ENCODE results near the gene AKT3.
"Not testable (repeated sequence)": the region's sequence is repeated elsewhere in the genome, so short reads cannot be mapped to it uniquely, and the experiment has no call there.

AKT3 gene

GRCh38 chr1:243693800-243694199, 156.2 kb downstream of the AKT3 start:
- no peak for DNase-seq (ENCODE audit: low spot score)

DNA sequence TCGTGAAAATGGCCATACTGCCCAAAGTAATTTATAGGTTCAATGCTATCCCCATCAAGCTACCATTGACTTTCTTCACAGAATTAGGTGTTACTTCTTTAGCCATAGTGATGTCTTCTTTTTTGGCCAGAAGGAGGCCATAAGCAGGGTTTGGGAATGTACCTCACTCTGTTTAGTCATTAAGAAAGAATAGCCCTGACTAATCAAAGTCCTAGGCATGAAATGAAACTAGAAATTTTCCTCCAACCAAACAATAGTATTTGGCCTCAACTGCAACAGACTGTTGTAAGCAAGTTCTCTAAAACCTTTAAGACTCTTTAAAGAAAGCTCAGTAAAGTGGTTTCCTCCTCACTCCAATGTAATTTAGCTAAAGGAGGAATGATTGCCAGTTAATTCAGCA, 163.9 kb downstream of the AKT3 start:
- no peak for DNase-seq (ENCODE audit: low spot score)

DNA sequence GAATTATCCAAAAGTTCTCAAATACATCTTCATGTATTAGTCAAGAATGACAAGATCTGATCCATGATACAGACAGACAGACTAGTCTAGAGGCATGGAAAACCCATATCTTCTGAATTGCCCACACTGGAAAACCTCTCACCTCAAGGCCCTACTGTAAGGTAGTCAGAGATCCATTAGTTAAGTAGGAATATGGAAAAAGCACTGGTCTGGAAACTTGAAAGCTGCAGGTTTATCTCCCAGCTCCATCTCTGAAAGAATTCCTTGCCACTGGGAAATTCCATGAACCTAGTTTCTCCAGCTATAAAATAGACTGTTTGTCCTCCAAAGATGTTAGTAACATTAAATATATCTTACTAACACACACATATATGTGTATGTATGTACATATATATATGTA, 169.2 kb downstream of the AKT3 start:
- DNase-seq (ENCODE audit: low spot score) = no peak

- DNase-seq (ENCODE audit: low spot score) = no peak
Observed at GRCh38 chr1:243672539-243673074, 177.4 kb downstream of the AKT3 start.

- no peak for DNase-seq (ENCODE audit: low spot score)
Observed at GRCh38 chr1:243667591-243667990, 182.5 kb downstream of the AKT3 start.

DNA sequence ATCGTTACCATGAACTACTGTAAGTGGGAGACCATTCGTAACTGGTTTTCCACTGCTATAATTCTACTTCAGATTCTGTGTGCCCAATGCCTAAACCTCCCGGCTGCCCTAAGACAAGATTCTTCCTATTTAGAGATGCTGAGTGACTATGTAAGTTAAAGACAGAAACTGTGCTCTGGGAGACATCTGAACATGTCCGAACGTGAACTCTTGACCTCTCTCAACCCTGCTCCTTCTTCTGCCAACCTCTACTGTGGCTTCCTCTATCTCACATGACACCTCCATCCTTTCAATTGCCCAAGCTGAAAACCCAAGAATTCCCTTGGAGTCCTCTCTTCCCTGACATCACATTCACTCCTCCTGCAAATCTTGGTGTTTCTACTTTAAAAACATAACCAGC, 182.9 kb downstream of the AKT3 start:
- DNase-seq (ENCODE audit: low spot score) = no peak

- no peak for DNase-seq (ENCODE audit: low spot score)
Observed at GRCh38 chr1:243663651-243664050, 186.4 kb downstream of the AKT3 start.

GRCh38 chr1:243662169-243662568, 187.9 kb downstream of the AKT3 start:
- DNase-seq (ENCODE audit: low spot score) = not testable (repeated sequence)

DNA sequence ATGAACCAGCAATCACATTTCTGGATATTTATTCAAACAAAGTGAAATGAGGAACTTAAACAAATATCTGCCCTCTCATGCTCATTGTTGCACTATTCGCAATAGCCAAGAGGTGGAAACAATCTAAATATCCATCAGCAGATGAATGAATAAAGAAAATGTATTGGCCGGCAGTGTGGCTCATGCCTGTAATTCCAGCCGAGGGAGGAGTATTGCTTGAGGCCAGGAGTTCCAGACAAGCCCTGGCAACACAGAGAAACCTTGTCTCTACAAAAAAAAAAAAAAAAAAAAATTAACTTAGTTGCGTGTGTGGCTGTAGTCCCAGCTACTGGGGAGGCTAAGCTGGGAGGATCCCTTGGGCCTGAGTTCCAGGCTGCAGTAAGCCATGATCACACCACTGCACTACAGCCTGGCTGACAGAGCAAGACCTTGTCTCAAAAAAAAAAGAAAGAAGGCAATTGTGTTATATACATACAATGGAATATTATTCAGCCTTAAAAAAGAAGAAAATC, 191.4 kb downstream of the AKT3 start:
- no peak for DNase-seq (ENCODE audit: low spot score)

DNA sequence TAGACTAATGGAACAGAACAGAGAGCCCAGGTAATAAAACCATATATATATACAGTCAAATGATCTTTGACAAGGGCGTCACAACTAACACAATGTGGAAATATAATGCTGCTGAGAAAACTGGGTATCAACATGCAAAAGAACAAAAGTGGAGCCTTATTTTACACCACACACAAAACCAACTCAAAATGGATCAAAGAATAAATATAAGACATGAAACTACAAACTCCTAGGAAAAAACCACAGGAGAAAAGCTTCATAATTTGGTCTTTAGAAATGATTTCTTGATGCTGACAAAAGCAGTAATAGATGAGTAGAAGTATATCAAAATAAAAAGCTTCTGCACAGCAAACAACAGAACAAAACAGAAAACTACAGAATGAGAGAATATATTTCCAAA, 192.2 kb downstream of the AKT3 start:
- no peak for DNase-seq (ENCODE audit: low spot score)

GRCh38 chr1:243649530-243649929, 200.5 kb downstream of the AKT3 start:
- not testable (repeated sequence) for DNase-seq (ENCODE audit: low spot score)

DNA sequence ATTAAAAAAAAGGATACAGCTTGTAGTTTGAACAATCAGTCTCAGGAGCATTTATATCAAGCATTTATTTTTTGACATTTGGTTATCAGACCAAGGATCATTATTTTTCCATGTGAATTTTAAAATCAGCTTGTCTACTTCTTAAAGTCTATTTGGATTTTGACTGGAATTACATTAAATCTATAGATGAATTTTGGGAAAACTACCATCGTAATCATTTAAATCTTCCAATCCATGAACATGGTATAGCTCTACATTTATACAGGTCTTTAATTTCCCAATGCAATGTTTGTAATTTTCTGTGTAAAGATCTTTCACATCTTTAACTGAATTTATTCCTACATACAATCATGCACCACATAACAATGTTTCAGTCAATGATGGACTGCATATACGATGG, 203.2 kb downstream of the AKT3 start:
- DNase-seq (ENCODE audit: low spot score) = no peak

- DNase-seq (ENCODE audit: low spot score) = no peak
Observed at GRCh38 chr1:243645281-243645680, 204.8 kb downstream of the AKT3 start.

DNA sequence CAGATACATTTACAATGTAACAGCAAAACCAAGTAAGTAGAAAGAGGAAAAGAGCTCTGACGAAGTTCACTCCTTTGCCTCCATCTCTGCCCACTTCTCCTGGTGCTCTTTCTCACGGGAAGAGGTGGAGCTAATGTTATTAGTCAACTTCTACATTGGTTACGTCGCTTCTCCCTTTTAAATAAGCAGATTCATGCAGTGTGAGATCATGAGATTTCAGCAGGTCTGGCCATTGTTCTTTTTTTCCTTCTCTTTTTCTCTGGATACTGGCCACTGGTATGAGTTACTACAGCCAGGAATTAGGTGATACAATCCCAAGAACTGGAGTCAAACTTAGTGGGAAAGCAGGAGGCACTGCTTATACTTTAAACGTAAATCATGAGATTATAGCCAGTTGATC, 207.1 kb downstream of the AKT3 start:
- DNase-seq (ENCODE audit: low spot score) = no peak

DNA sequence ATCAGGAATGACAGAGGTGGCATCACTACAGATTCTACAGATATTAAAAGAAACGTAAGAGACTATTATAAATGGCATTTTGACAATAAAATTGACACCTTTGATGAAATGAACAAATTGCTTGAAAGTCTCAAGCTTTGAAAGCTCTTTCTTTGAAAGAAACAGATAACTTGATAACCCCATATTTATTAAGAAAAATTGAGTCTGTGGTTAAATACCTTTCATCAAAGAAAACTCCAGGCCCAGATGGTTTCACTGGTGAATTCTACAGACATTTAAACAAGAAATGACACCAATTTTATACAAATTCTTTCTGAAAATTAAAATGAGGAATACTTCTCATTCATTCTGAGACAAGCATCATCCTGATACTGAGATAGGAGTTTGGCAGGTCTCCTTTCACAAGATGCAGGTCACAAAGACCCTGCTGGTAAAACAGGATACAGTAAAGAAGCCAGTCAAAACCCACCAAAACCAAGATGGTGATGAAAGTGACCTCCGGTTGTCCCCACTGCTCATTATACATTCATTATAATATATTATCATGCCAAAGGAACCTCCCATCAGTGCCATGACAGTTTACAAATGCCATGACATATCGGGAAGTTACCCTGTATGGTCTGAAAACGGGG, 210.9 kb downstream of the AKT3 start:
- DNase-seq (ENCODE audit: low spot score) = no peak

- no peak for DNase-seq (ENCODE audit: low spot score)
Observed at GRCh38 chr1:243638186-243638585, 211.9 kb downstream of the AKT3 start.

DNA sequence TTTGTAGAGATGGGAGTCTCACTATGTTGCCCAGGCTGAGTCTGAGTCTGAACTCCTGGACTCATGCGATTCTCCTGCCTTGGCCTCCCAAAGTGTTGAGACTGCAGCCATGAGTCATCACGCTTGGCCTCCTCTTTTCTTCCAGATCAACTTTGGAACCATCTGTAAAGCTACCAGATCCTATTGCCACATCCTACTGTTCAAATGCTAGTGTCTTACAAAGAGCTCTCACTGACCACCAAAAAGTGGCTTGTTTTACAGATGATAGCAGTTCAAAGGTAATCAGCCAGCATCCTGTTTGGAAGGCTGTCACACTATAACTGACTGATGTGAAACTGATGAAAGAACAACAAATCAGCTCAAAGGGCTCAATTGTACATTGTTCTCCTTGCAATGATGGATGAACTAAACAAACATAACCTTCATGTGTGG, 221.6 kb downstream of the AKT3 start:
- no peak for DNase-seq (ENCODE audit: low spot score)

DNA sequence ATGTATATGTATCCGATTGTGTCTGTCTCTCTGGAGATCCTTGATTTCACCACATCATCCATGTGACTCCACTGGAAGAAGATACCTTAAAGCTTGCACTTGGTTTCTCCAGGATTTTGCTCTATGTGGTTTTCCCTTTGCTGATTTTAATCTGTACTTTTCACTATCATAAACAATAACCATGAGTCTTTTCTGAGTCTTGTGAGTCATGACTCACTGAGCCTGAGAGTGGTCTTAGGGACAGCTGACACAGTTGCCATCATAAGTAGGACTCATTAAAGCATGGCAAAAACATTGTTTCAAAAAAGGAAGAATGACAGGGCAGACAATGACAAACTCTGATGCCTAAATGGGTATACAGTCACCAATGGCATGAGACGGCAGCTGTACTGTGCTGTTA, 226.2 kb downstream of the AKT3 start:
- no peak for DNase-seq (ENCODE audit: low spot score)

DNA sequence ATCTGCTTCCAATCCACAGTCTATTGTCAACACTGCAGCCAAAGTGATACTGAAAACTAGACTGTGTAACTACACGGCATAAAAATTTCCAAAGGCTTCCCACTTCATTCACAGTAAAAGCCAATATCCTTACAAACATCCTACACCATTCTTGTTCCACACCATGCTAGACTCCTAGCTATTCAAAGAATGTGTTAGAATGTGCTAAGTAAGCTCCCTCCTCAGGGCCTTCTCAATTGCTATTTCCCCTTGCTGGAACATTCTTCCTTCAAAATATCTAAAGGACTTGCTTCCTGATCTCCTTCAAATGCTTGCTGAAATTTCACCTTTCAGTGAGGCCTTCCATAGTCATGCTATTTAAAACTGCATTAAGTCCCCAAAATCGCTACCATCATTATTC, 228.1 kb downstream of the AKT3 start:
- no peak for DNase-seq (ENCODE audit: low spot score)

- no peak for DNase-seq (ENCODE audit: low spot score)
Observed at GRCh38 chr1:243620096-243620495, 229.9 kb downstream of the AKT3 start.

DNA sequence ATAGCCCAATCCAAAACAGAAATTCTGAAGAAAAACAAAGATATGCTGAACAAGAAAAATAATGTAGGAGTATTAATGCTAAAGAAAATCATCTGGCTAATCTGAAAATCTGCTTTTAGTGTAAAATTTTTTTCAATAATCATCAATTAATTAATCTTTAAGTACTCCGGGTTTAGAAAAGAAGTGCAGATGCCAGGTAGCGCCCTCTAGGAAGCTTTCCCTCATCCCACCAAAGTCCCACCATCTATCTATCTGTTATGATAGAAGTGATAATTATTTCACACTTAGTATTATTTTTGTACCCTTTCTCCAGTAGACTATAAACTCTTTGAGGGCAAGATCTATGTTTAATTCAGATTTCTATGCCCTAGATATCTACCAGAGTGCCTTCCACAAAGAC, 240.3 kb downstream of the AKT3 start:
- no peak for DNase-seq (ENCODE audit: low spot score)

GRCh38 chr1:243605604-243606003, 244.4 kb downstream of the AKT3 start:
- DNase-seq (ENCODE audit: low spot score) = no peak

GRCh38 chr1:243601720-243602119, 248.3 kb downstream of the AKT3 start:
- DNase-seq (ENCODE audit: low spot score) = no peak

DNA sequence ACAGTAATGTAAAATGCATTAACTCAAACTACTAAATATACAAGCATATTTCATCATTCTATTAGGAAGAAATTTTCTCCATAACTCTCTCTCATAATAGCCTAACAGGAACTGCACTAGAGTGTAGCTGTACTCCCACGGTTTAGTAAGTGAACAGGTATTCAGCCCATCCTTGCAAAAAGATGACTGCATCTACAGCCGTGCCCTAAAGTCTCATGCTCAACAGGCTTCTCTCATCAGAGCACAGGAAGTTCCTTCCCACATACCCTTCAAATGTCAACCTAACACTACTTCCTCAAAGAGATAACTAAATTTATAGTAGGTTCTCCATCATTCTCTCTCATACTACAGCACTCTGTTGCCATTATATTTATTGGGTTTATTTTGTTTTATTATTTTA, 251.6 kb downstream of the AKT3 start:
- no peak for DNase-seq (ENCODE audit: low spot score)
